K562 (cell line): ENCODE results near the gene MIDN. TPM values are rescaled to one million over a fixed set of nuclear protein-coding genes. Genes with fewer than 3 reads are reported as not detected.
A peak's percentile ranks its signal among the peaks of the same experiment; 100 is the strongest.

Experiments
- CXXC5 ChIP-seq: fragments of 250-450 bp; sonication (Bioruptor Pico); IDR thresholded peaks from 2 replicates; pipeline ENCODE4 v1.8.0; 2022; ENCODE audit warnings: inconsistent platforms, mild to moderate bottlenecking, moderate library complexity
- NCOA6 ChIP-seq: fragments of 450-650 bp; IDR thresholded peaks from 2 replicates; pipeline ENCODE4 v1.6.1; 2017; ENCODE audit warnings: mild to moderate bottlenecking
- ZNF143 ChIP-seq: sonication (generic); formaldehyde crosslinking; IDR thresholded peaks from 2 replicates; pipeline ENCODE4 v1.9.0; 2022; ENCODE audit warnings: mild to moderate bottlenecking, missing genetic modification reagents
- ZNF197 ChIP-seq: fragments of 200-800 bp; sonication (Bioruptor generic); IDR thresholded peaks from 2 replicates; pipeline ENCODE4 v1.6.1; 2016; ENCODE audit warnings: low read depth, missing genetic modification characterization, missing compliant biosample characterization
- ZNF384 ChIP-seq: IDR thresholded peaks from 2 replicates; pipeline ENCODE4 v1.6.1; 2012; ENCODE audit warnings: low read depth, low read length, improper control_type of control experiment
- polyA plus RNA-seq, 8 experiments: library from polyadenylated mRNA; depleted of rRNA in 4 of 8; stranded (reverse) in 5 of 8; unstranded in 3 of 8; fragments of >200 nt; fragmentation: Nextera tagmentation in 2 of 8; fragmentation: Illumina TruSeq in 1 of 8; extraction: Ambion mirVana in 2 of 8; extraction: Trizol in 1 of 8; gene quantifications; 2 replicates each; pipeline versions ENCODE4 v1.2.1 to v1.2.3, GENCODE V29; 2011 to 2014; ENCODE audit warnings: inconsistent platforms in 1 of 8, missing spikeins in 1 of 8
- total RNA-seq, 7 experiments: library from RNA; depleted of rRNA in 6 of 7; stranded (reverse); fragments of >200 nt in 6 of 7; fragmentation: Illumina TruSeq in 2 of 7; extraction: Trizol in 2 of 7; gene quantifications; 2 replicates each; pipeline versions ENCODE4 v1.2.1 to v1.2.3, GENCODE V29; 2011 to 2021; ENCODE audit warnings: low replicate concordance in 1 of 7
- TF ChIP-seq, protein P1 (sequence below), 2 experiments: fragments of 450-650 bp in 1 of 2; IDR thresholded peaks; 2 replicates each; pipeline ENCODE4 v1.6.1; 2011 to 2017; ENCODE audit warnings: low read depth in 2 of 2, antibody characterized with exemption in 1 of 2, borderline replicate concordance in 1 of 2, low read length in 1 of 2, mild to moderate bottlenecking in 1 of 2, mixed read lengths in 1 of 2; ENCODE audit not compliant: control insufficient read depth in 1 of 2
- TF ChIP-seq, protein P2 (sequence below), 2 experiments: fragments of 150-350 bp in 1 of 2; IDR thresholded peaks; 2 replicates each; pipeline ENCODE4 v1.6.1; 2012 to 2016; ENCODE audit warnings: low read depth in 2 of 2, low read length in 2 of 2, mild to moderate bottlenecking in 1 of 2, moderate library complexity in 1 of 2
- TF ChIP-seq, protein P3 (sequence below): fragments of 450-650 bp; conservative IDR thresholded peaks from 2 replicates; pipeline ENCODE4 v1.6.1; 2016; ENCODE audit warnings: missing genetic modification characterization, low read depth, mild to moderate bottlenecking, missing compliant biosample characterization, moderate library complexity
- TF ChIP-seq, protein P4 (sequence below): fragments of 450-650 bp; formaldehyde crosslinking; conservative IDR thresholded peaks from 2 replicates; pipeline ENCODE4 v1.4.0; 2022; ENCODE audit warnings: mild to moderate bottlenecking, missing genetic modification characterization
- TF ChIP-seq, protein P5 (sequence below): sonication (generic); formaldehyde crosslinking; IDR thresholded peaks from 2 replicates; pipeline ENCODE4 v1.8.0; 2023; ENCODE audit warnings: mild to moderate bottlenecking, missing genetic modification reagents
- TF ChIP-seq, protein P6 (sequence below): fragments of 250-450 bp; sonication (Bioruptor Pico); IDR thresholded peaks from 2 replicates; pipeline ENCODE4 v1.8.0; 2021; ENCODE audit warnings: moderate library complexity, mild to moderate bottlenecking, inconsistent platforms

The MIDN gene
- total and polyA plus RNA-seq, 9 of the 15 experiments (the other 6 are each of a cell fraction or from before 2014, with no cell fraction given), result 0.17 to 120 (median 10.1) TPM

DNA sequence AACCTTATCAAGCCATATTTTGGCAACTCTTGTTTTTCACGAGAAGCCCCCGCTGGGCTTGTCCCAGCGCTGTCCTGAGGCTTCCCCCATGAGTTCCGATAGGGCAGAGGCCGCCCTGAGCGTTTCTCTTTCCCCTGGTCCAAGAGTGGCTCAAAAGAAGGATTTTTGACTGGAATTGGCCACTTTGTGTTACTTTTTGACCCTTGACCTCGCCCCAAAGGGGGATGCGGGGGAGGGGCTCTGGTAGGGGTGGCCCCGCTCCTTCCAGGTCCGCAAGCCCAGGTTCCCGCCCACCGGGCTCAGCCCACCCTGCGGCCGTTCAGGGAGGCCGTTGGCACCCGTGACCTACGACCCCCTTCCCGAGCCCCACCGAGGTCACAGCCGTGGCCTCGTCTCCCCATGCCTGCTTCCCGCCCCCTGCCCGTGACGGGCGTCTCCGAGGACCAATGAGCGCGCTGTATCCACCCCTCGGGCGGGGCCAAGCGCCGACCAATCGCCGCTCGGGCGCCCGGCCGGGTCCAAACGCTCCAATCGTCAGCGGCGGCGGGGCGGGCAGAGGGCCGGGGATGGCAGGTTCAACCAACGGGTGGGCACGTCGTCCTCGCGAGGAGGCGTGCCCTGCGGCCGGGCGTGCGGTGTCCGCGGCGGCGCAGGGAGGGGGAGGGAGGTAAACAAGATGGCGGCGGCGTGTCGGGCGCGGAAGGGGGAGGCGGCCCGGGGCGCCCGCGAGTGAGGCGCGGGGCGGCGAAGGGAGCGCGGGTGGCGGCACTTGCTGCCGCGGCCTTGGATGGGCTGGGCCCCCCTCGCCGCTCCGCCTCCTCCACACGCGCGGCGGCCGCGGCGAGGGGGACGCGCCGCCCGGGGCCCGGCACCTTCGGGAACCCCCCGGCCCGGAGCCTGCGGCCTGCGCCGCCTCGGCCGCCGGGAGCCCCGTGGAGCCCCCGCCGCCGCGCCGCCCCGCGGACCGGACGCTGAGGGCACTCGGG, 43.0 kb upstream of the MIDN start, which contains the start of gene STK11 (continued):
- TF ChIP-seq, protein P1, sequence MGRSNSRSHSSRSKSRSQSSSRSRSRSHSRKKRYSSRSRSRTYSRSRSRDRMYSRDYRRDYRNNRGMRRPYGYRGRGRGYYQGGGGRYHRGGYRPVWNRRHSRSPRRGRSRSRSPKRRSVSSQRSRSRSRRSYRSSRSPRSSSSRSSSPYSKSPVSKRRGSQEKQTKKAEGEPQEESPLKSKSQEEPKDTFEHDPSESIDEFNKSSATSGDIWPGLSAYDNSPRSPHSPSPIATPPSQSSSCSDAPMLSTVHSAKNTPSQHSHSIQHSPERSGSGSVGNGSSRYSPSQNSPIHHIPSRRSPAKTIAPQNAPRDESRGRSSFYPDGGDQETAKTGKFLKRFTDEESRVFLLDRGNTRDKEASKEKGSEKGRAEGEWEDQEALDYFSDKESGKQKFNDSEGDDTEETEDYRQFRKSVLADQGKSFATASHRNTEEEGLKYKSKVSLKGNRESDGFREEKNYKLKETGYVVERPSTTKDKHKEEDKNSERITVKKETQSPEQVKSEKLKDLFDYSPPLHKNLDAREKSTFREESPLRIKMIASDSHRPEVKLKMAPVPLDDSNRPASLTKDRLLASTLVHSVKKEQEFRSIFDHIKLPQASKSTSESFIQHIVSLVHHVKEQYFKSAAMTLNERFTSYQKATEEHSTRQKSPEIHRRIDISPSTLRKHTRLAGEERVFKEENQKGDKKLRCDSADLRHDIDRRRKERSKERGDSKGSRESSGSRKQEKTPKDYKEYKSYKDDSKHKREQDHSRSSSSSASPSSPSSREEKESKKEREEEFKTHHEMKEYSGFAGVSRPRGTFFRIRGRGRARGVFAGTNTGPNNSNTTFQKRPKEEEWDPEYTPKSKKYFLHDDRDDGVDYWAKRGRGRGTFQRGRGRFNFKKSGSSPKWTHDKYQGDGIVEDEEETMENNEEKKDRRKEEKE (IDR thresholded peaks at IDR 0.05; ENCODE audit: borderline replicate concordance in 1 of 2, control insufficient read depth in 1 of 2, low read depth in 2 of 2, low read length in 1 of 2), result no peak
- TF ChIP-seq, protein P2, sequence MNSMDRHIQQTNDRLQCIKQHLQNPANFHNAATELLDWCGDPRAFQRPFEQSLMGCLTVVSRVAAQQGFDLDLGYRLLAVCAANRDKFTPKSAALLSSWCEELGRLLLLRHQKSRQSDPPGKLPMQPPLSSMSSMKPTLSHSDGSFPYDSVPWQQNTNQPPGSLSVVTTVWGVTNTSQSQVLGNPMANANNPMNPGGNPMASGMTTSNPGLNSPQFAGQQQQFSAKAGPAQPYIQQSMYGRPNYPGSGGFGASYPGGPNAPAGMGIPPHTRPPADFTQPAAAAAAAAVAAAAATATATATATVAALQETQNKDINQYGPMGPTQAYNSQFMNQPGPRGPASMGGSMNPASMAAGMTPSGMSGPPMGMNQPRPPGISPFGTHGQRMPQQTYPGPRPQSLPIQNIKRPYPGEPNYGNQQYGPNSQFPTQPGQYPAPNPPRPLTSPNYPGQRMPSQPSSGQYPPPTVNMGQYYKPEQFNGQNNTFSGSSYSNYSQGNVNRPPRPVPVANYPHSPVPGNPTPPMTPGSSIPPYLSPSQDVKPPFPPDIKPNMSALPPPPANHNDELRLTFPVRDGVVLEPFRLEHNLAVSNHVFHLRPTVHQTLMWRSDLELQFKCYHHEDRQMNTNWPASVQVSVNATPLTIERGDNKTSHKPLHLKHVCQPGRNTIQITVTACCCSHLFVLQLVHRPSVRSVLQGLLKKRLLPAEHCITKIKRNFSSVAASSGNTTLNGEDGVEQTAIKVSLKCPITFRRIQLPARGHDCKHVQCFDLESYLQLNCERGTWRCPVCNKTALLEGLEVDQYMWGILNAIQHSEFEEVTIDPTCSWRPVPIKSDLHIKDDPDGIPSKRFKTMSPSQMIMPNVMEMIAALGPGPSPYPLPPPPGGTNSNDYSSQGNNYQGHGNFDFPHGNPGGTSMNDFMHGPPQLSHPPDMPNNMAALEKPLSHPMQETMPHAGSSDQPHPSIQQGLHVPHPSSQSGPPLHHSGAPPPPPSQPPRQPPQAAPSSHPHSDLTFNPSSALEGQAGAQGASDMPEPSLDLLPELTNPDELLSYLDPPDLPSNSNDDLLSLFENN (IDR thresholded peaks at IDR 0.05; ENCODE audit: low read depth in 2 of 2, low read length in 2 of 2), result no peak
- TF ChIP-seq, protein P3, sequence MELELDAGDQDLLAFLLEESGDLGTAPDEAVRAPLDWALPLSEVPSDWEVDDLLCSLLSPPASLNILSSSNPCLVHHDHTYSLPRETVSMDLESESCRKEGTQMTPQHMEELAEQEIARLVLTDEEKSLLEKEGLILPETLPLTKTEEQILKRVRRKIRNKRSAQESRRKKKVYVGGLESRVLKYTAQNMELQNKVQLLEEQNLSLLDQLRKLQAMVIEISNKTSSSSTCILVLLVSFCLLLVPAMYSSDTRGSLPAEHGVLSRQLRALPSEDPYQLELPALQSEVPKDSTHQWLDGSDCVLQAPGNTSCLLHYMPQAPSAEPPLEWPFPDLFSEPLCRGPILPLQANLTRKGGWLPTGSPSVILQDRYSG (tag), result 0 out of 2 replicates have a peak, but pooled peaks have one; percentile 56
- TF ChIP-seq, protein P4, sequence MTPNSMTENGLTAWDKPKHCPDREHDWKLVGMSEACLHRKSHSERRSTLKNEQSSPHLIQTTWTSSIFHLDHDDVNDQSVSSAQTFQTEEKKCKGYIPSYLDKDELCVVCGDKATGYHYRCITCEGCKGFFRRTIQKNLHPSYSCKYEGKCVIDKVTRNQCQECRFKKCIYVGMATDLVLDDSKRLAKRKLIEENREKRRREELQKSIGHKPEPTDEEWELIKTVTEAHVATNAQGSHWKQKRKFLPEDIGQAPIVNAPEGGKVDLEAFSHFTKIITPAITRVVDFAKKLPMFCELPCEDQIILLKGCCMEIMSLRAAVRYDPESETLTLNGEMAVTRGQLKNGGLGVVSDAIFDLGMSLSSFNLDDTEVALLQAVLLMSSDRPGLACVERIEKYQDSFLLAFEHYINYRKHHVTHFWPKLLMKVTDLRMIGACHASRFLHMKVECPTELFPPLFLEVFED (CRISPR knock-in tag), result no peak
- TF ChIP-seq, protein P5, sequence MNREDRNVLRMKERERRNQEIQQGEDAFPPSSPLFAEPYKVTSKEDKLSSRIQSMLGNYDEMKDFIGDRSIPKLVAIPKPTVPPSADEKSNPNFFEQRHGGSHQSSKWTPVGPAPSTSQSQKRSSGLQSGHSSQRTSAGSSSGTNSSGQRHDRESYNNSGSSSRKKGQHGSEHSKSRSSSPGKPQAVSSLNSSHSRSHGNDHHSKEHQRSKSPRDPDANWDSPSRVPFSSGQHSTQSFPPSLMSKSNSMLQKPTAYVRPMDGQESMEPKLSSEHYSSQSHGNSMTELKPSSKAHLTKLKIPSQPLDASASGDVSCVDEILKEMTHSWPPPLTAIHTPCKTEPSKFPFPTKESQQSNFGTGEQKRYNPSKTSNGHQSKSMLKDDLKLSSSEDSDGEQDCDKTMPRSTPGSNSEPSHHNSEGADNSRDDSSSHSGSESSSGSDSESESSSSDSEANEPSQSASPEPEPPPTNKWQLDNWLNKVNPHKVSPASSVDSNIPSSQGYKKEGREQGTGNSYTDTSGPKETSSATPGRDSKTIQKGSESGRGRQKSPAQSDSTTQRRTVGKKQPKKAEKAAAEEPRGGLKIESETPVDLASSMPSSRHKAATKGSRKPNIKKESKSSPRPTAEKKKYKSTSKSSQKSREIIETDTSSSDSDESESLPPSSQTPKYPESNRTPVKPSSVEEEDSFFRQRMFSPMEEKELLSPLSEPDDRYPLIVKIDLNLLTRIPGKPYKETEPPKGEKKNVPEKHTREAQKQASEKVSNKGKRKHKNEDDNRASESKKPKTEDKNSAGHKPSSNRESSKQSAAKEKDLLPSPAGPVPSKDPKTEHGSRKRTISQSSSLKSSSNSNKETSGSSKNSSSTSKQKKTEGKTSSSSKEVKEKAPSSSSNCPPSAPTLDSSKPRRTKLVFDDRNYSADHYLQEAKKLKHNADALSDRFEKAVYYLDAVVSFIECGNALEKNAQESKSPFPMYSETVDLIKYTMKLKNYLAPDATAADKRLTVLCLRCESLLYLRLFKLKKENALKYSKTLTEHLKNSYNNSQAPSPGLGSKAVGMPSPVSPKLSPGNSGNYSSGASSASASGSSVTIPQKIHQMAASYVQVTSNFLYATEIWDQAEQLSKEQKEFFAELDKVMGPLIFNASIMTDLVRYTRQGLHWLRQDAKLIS (CRISPR knock-in tag), result no peak
- TF ChIP-seq, protein P6, sequence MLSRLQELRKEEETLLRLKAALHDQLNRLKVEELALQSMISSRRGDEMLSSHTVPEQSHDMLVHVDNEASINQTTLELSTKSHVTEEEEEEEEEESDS (CRISPR knock-in tag), result no peak
- TF ChIP-seq NCOA6 (no peak; the same call in none of the 2 replicates), ZNF197 (CRISPR knock-in tag) (peak; percentile 51; the same call in 1 of the 2 replicates), ZNF384 (no peak), ZNF143 (CRISPR knock-in tag) (no peak), CXXC5 (CRISPR knock-in tag) (peak; percentile 89)
